ENCODE measurements around the gene P3H3.

P3H3 gene, protein sequence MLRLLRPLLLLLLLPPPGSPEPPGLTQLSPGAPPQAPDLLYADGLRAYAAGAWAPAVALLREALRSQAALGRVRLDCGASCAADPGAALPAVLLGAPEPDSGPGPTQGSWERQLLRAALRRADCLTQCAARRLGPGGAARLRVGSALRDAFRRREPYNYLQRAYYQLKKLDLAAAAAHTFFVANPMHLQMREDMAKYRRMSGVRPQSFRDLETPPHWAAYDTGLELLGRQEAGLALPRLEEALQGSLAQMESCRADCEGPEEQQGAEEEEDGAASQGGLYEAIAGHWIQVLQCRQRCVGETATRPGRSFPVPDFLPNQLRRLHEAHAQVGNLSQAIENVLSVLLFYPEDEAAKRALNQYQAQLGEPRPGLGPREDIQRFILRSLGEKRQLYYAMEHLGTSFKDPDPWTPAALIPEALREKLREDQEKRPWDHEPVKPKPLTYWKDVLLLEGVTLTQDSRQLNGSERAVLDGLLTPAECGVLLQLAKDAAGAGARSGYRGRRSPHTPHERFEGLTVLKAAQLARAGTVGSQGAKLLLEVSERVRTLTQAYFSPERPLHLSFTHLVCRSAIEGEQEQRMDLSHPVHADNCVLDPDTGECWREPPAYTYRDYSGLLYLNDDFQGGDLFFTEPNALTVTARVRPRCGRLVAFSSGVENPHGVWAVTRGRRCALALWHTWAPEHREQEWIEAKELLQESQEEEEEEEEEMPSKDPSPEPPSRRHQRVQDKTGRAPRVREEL

GRCh38 chr12:6827982-6828780 lies at the start of gene P3H3:
Gene P3H3, plus strand, starts transcription at chr12:6828407. Its CDS starts 34 bp downstream, at chr12:6828441.
- DNase-seq = no peak

DNA sequence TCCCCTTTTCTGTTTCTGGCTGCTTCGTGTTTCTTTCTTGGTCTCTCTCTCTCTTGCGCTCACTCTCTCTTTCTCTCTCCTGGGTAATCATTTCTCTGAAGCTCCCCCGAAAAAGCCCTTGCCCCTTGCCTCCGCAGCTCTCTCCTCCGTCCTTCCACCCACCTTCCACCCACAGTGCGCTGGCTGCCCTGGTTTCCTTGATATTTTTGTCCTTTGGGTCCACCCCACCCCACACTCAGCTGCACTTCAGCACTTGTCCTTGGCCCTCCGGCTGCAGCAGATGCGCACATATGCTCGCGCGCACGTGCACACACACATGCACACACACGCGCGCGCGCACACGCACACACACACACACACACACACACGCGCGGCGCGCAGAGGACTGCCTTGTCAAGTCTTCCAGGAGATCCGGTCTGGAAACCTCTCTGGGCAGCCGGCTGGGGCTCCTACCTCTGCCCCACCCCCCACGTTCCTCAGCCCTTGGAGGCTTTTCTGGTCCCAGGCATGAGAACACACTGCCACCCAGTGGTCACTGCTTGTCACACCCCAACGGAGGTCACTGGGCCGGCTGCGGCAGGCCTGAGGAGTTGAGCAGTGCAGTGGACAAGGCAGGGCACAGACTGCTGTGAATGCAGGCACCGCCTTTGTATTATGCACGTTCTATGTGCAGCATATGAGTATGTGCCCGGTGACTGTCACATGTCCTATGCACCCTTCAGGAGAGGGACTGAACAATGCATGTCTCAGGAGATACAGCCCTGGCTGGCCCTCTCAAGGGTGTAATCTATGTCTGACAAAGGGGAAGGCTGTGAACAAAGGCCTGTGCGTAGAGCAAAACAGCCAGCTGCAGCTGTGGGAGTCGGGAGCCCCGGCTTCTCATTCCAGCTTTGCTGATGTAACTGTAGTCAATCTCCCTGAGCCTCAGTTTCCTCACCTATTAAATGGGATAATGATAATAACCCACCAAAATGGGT lies 49.3 kb upstream of the P3H3 start:
- DNase-seq = peak; percentile 93

GRCh38 chr12:6779708-6780432 lies 48.3 kb upstream of the P3H3 start:
- no peak for DNase-seq

GRCh38 chr12:6780573-6780972 lies 47.6 kb upstream of the P3H3 start:
- DNase-seq = peak; percentile 61

DNA sequence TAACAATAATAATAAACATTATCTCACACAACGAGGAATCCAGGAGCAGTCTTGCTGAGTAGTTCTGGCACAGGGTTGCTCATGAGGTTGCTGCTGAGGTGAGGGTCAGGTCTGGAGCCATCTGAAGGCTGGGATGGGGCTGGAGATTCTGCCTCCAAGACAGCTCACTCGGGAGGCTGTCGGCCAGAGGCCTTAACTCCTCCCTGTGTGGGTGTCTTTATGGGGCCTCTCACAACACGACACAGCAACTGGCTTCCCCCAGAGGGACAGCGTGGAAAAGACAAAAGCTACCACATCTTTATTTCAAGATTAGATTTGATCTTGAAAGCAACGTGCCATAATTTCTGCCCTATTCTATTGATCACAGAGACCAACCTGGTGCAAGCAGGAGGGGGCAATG lies 46.1 kb upstream of the P3H3 start:
- DNase-seq = no peak

DNA sequence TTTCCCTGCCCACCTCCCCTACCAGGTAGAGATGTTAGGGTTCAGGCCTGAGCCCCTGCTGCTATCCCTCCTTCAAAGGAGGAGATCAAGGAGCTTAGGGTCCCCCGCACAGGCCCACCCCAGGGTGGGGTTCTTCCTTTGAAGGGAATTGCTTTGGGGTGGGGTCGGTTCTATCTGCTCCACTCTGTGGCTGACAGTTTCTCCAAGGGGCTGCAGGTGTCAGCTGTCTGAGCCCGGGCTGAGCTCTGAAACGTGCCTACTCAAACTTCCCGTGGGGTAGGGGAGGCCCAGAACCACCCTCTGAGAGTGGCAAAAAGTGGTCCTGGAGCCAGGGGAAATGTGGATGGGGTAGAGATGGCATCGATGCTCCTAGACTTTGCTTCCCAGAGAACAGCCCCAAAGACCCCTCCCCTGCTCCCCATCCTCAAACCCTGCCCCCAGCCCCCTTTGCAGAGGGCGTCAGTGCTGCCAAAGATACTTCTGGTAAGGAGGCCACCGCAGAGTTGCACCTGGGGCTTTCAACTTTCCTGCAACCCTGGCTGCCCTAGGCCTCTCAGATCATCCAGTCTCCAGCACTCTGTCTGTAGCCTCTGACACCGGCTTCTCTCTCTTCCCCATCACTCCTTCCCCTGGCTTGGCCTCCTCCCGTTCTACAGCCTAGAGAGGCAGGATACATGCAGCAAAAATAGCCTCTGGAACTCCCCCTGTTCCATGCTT lies 45.2 kb upstream of the P3H3 start:
- no peak for DNase-seq

GRCh38 chr12:6783828-6784227 lies 44.4 kb upstream of the P3H3 start:
- DNase-seq = no peak

DNA sequence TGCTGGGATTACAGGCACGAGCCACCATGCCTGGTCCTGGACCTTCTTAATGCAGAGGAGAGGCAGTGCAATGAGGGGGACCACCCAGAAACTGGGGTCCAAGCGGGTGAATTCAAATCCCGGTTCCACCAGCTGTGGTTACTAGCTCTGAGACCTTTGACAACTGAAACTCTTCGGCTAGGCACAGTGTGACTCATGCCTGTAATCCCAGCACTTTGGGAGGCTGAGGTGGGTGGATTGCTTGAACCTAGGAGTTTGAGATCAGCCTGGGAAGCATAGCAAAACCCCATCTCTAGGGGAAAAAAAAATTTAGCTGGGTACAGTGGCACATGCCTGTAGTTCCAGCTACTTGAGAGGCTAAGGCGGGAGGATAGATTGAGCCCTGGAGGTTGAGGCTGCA lies 43.9 kb upstream of the P3H3 start:
- no peak for DNase-seq

GRCh38 chr12:6784761-6785160 lies 43.4 kb upstream of the P3H3 start:
- DNase-seq = no peak

DNA sequence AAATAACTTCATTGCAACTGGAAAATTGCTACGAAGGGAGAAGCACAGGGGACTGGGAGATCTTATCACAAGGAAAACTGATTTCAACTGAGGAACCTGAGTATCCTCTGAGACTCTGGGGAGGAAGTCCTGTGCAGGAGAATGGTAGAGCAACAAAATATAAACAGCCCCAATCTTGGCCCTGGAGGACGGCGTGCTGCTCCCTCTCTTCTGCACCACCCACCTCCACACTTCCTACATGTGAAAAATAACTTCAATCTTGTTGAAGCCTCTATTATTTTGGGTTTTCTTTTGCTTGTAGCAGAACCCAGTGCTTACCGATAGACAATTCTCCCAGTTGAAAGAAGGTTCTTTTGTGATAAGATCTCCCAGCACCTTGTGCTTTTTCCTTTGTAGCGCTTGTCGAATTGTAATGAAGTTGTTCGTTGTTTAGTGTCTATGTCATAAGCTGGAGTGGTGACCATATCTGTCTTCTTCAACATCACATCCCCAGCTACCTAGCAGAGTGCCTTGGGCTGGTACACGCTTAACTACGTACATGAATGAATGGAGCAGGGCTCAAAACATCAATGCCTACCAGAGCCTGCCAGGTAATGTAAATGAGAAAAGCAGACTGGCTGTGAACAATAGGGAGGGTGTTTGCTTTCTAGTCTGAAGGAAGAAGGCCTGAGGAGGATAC lies 41.7 kb upstream of the P3H3 start:
- no peak for DNase-seq

- no peak for DNase-seq
These were observed 40.9 kb upstream of the P3H3 start for GRCh38 chr12:6787309-6787708.

DNA sequence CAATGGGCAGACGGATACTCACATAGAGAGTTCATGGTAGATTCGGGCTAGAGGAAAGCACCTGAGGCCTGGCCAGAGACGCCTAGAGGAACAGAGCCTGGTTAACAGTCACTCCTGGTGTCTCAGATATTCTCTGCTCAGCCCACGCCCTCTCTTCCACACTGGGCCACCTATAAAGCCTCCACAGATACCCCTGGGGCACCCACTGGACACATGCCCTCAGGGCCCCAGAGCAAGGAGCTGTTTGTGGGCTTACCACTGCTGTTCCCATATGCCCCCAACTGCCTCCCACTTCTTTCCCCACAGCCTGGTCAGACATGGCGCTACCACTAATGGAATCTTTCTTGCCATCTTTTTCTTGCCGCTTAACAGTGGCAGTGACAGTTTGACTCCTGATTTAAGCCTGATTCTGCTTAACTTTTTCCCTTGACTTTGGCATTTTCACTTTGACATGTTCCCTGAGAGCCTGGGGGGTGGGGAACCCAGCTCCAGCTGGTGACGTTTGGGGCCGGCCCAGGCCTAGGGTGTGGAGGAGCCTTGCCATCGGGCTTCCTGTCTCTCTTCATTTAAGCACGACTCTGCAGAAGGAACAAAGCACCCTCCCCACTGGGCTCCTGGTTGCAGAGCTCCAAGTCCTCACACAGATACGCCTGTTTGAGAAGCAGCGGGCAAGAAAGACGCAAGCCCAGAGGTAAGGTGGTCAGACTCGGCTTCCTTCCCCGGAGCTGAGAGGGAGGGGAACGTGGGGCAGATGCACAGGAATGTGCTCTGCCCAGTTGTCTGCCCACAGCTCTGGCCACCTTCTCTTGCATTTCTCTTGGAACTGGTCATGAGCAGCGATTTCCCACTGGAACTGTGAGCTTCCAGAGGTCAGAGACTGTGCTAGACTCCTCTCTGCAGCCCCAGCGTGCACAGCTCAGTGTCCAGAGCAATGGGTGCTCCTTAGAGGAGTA lies 39.0 kb upstream of the P3H3 start, which contains the start of gene CD4:
Gene CD4, plus strand, starts transcription at position 557 of the 953 bp plus-strand sequence. CDS start 10,611 bp downstream, outside the sequence.
- DNase-seq = peak; percentile 91

DNA sequence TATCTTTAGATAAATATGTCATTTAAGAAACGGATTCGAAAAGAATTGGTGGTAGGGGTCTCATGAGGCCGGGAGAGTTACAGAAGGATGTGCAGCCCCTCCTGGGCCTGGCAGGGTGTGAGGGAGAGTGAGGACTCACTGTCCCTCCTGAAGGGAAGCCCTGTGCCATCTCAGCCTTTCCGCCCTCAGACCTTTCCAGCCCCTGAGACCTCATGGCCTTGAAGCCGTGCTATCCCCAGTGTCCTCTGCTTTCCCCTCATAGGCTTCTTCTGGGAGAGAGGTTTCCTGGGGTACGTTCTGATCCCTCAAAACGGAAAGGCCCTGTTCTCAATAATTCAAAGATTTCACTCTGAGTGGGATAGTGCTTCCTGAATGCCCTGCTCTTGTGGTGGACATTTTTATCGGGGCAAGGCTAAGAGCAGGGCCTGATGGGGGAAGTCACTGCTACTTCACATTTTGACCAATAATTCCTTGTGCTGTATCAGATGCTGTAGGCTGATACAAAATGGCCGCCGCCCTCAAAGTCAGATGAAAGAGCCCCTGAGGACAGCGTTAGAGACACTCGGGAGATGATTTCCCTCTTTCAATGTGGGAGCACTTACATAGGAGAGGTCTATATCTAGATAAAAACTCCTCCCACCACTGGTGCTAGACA lies 37.6 kb upstream of the P3H3 start:
- DNase-seq = peak; percentile 73

- DNase-seq = no peak
These were observed 36.2 kb upstream of the P3H3 start for GRCh38 chr12:6791931-6792520.

- DNase-seq = no peak
These were observed 35.5 kb upstream of the P3H3 start for GRCh38 chr12:6792522-6793201.

DNA sequence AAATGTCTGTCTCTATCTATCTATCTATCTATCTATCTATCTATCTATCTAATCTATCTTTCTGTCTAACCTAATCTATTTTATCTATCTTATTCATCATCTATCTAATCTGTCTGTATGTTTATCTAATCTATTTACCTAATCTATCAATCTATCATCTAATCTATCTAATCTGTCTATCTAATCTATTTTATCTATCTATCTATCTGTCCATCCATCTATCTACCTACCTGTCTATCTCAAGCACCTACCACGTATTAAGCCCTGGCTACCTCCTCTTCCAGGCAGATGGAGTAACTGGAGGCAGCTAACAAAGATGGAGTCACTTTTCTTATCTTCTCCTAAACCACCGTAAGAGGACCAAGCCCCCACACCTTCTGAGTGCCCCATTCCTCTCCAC lies 33.1 kb upstream of the P3H3 start:
- no peak for DNase-seq

GRCh38 chr12:6796576-6796975 lies 31.6 kb upstream of the P3H3 start:
- no peak for DNase-seq
